BJ (cell line): ENCODE results near the gene DTNB. TPM values are rescaled to one million over a fixed set of nuclear protein-coding genes. Genes with fewer than 3 reads are reported as not detected.

Experiments
- CTCF ChIA-PET: fragments of 350-600 bp; formaldehyde crosslinking; extraction: SDS; loops from one replicate; lab custom pipeline; 2021; ENCODE audit warnings: antibody characterized with exemption, inconsistent platforms; lab: Yijun Ruan, JAX
- POLR2A ChIA-PET: fragments of 300-600 bp; sonication (Branson Sonifier 250); formaldehyde crosslinking; extraction: SDS; loops from one replicate; lab custom pipeline; 2021; ENCODE audit warnings: antibody characterized with exemption; lab: Charles Lee
- DNase-seq: peaks from one replicate; pipeline ENCODE4 v3.0.0-alpha.2; 2011; ENCODE audit warnings: low read depth
- H3K27me3 ChIP-seq: 2 replicates; pipeline ENCODE4 v1.6.0; 2011; ENCODE audit warnings: low read length; ENCODE audit not compliant: control insufficient read depth, insufficient read depth
- H3K36me3 ChIP-seq: 2 replicates; pipeline ENCODE4 v1.5.1; 2011; ENCODE audit warnings: low read length; ENCODE audit not compliant: control insufficient read depth, insufficient read depth
- H3K4me3 ChIP-seq: 2 replicates; pipeline ENCODE4 v1.5.1; 2011; ENCODE audit warnings: low read depth, mild to moderate bottlenecking, control low read depth, low read length
- polyA plus RNA-seq: library from polyadenylated mRNA; depleted of rRNA; stranded (reverse); fragments of >200 nt; gene quantifications from 2 replicates; pipeline ENCODE4 v1.2.3, GENCODE V29; 2011
- TF ChIP-seq, protein P1 (sequence below): IDR thresholded peaks from 2 replicates; pipeline ENCODE4 v1.5.1; 2011; ENCODE audit warnings: low read depth, mild to moderate bottlenecking, control low read depth, inconsistent platforms, low read length, moderate library complexity; ENCODE audit not compliant: insufficient read depth

The DTNB gene
- polyA plus RNA-seq, 1 experiment = 7.7 TPM

DNA sequence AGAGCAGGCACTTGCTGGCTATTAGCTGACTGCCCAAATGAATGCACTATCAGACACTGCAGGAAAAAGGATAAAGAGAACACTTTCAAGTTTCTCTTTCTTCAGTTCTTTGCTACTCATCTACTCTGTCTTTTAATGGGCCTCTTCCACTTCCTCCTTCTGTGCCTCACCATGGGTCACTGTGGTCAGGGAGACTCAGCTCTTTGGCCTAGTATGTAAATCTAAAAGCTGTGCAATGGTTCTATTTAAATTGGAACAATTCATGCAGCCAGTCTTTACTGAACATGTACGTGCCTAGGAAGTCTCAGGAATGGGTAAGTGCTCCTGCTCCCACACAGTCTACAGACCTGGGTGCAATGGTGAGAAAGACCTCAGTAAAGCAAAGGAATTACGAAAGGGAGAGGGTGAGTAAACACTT, 252.5 kb downstream of the DTNB start:
- Histone ChIP-seq H3K36me3 (no peaks in the 10 kb centered on the region), H3K4me3 (no peak overlapping the region), H3K27me3 (no peaks in the 10 kb centered on the region)
- CTCF ChIA-PET = no interaction called here
- TF ChIP-seq, protein P1, sequence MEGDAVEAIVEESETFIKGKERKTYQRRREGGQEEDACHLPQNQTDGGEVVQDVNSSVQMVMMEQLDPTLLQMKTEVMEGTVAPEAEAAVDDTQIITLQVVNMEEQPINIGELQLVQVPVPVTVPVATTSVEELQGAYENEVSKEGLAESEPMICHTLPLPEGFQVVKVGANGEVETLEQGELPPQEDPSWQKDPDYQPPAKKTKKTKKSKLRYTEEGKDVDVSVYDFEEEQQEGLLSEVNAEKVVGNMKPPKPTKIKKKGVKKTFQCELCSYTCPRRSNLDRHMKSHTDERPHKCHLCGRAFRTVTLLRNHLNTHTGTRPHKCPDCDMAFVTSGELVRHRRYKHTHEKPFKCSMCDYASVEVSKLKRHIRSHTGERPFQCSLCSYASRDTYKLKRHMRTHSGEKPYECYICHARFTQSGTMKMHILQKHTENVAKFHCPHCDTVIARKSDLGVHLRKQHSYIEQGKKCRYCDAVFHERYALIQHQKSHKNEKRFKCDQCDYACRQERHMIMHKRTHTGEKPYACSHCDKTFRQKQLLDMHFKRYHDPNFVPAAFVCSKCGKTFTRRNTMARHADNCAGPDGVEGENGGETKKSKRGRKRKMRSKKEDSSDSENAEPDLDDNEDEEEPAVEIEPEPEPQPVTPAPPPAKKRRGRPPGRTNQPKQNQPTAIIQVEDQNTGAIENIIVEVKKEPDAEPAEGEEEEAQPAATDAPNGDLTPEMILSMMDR = no peak
- POLR2A ChIA-PET = no interaction called here
- DNase-seq = no peak

DNA sequence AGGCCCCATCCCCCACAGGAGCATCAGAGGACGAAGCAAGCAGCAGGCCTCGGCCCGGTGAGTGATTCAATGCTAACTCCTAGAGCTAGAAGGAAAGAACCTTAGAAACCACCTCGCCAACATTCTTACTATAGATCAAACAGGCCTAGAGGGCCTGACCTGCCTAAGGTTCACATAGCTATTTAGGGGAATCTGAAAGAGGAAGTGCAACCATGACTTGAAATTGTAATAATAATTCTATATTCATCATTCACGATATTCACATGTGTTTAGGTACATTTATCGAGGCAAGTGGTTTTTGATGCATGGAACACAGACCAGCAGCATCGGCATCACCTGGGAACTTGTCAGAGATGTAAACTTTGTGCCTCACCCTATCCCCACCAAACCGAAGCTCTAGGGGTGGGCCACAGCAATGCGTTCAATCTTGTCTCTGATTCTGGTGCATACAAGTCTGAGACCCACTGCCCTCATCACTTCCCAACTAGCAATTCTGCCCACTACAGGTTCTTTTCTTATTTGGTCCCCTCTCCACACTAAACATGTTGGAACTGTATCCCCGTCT, 253.6 kb downstream of the DTNB start:
- H3K36me3 ChIP-seq = no peaks in the 10 kb centered on the region
- no peak overlapping the region for H3K4me3 ChIP-seq
- CTCF ChIA-PET = no interaction called here
- DNase-seq = no peak
- H3K27me3 ChIP-seq = no peaks in the 10 kb centered on the region
- POLR2A ChIA-PET = no interaction called here
- TF ChIP-seq, protein P1 = no peak

DNA sequence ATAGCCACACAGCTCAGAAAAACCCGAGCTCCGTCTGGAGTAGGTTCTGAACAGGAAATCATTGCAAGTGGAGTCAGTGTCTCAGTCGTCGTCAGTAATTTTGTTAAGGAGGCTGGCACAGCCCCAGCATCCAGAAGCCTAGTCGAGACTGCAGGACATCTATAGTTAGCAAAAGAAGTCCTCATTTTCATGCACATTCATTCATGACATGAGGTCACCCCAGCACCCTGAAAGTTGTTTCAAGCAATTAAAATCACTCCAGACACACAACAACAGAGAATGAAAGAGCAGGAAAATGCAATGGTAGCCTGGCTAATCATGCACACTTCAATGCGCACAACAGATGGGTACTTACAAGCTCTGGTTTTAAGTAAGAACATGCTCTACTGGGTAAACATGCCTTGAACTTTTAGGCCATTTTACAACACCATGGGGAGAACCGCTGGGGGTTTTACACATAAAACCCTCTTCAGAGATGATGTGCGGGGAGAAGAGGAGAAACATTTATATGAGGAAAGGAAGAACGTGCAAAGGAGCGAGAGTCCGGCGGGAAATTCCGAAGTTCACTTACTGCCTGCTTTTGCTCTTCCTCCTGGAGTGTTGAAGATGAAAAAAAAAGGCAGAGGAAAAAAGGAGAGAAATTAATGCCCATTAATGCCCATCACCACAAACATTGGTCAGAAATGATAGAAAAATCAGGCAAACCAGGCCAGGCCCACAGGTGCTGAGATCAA, 254.3 kb downstream of the DTNB start:
- DNase-seq = no peak
- POLR2A ChIA-PET = no interaction called here
- no peaks in the 10 kb centered on the region for H3K27me3 ChIP-seq
- H3K36me3 ChIP-seq = no peaks in the 10 kb centered on the region
- CTCF ChIA-PET = no interaction called here
- TF ChIP-seq, protein P1 = no peak
- no peak overlapping the region for H3K4me3 ChIP-seq

DNA sequence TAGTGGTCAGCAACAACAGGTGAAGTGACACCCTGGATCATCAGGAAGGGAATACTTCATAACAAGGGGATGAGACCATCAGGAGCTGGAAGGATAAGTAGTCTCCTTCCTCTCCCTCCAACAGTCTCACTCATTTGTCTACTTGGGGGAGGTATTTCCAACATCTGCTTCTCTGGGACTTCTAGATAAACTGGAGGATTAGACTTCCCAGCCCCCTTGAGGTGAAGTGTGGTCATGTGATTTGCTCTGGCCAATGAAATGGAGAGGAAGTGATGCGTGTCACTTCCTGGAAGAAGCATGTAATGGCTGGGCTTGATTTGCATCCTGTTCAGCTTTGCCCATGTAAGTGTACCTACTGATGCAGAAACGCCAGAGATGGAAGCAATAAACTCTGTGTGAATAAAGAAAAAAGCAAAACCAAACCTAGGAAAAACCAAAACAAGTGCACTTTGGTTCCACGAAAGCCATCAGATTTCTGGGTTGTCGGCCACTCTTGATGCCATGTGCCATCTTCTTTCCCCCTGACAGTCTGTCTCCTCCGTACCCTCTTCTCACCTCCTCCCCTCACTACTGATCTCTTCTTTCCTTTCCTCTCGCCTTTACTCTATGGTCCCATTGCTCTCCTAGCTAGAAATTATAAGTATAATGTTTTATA, 255.5 kb downstream of the DTNB start:
- TF ChIP-seq, protein P1 = no peak
- H3K27me3 ChIP-seq = no peaks in the 10 kb centered on the region
- no peak overlapping the region for H3K4me3 ChIP-seq
- POLR2A ChIA-PET = no interaction called here
- no peaks in the 10 kb centered on the region for H3K36me3 ChIP-seq
- no peak for DNase-seq
- CTCF ChIA-PET = interaction anchor here (0.7 kb wide), 1 partner anchor 28 kb away, joined by 3 read pairs; no protein-coding TSS in a partner anchor

- no peaks in the 10 kb centered on the region for H3K36me3 ChIP-seq
- DNase-seq = no peak
- H3K4me3 ChIP-seq = no peak overlapping the region
- CTCF ChIA-PET = no interaction called here
- no peaks in the 10 kb centered on the region for H3K27me3 ChIP-seq
- POLR2A ChIA-PET = no interaction called here
- TF ChIP-seq, protein P1 = no peak
These were observed 256.7 kb downstream of the DTNB start for GRCh38 chr2:25416674-25417073.
